ENCODE results near the gene CS. TPM values are rescaled to one million over a fixed set of nuclear protein-coding genes. Genes with fewer than 3 reads are reported as not detected.
A peak's percentile ranks its signal among the peaks of the same experiment; 100 is the strongest.

The CS gene
- total and polyA plus RNA-seq, 2 of the 4 experiments (the other 2 are of a cell fraction), result 139 to 146 TPM

- Histone ChIP-seq H3K23ac (ENCODE audit: low read depth, low read length) (no peak overlapping the region), H2AFZ (replicated peaks; ENCODE audit: low read length, poor library complexity) (no peak overlapping the region), H3K14ac (replicated peaks; ENCODE audit: low read depth, low read length) (no peak overlapping the region), H2AK5ac (ENCODE audit: low read depth, low read length) (no peak overlapping the region), H2BK20ac (ENCODE audit: low read depth, low read length) (no peak overlapping the region), H3K18ac (ENCODE audit: low read depth, low read length) (no peak overlapping the region), H3K36me3 (ENCODE audit: control insufficient read depth, insufficient read depth, low read length) (peaks cover 6% of the 10 kb centered on the region; the same call in 1 of the 2 replicates), H3K9me3 (ENCODE audit: control insufficient read depth, insufficient read depth, low read length) (no peaks in the 10 kb centered on the region), H3K27ac (ENCODE audit: insufficient read depth, low read length) (no peak overlapping the region), H3K56ac (ENCODE audit: extremely low read depth, insufficient read depth, low read length) (no peak overlapping the region), H3K4me2 (ENCODE audit: low read depth, low read length) (no peak overlapping the region), H4K5ac (ENCODE audit: low read depth, low read length) (no peak overlapping the region), H3K79me1 (ENCODE audit: low read depth in 1 of 2, low read length in 2 of 2) (peaks cover 14 to 15% of the 10 kb centered on the region in 2 experiments), H4K8ac (ENCODE audit: low read depth in 2 of 2, low read length in 2 of 2) (no peak overlapping the region), H3K9ac (ENCODE audit: low read depth, low read length) (no peak overlapping the region), H3K27me3 (ENCODE audit: control insufficient read depth, insufficient read depth, low read length) (no peaks in the 10 kb centered on the region), H2BK5ac (ENCODE audit: low read depth, low read length, poor library complexity, severe bottlenecking) (no peak overlapping the region), H3K4me3 (ENCODE audit: insufficient read depth, low read depth, low read length) (no peak overlapping the region), H2AK9ac (replicated peaks; ENCODE audit: low read depth, low read length, poor library complexity) (no peak overlapping the region), H2BK15ac (ENCODE audit: low read depth, low read length) (no peak overlapping the region), H3K4me1 (ENCODE audit: control insufficient read depth, insufficient read depth, low read length) (no peaks in the 10 kb centered on the region; the same call in 1 of the 2 replicates), H3K4ac (ENCODE audit: low read depth, low read length) (no peak overlapping the region), H2BK120ac (ENCODE audit: low read depth, low read length) (no peak overlapping the region), H4K91ac (ENCODE audit: insufficient read depth, low read depth, low read length) (no peak overlapping the region), H3K9me1 (ENCODE audit: insufficient read depth, low read length) (peaks cover 8% of the 10 kb centered on the region), H4K20me1 (ENCODE audit: insufficient read depth, low read length) (no peaks in the 10 kb centered on the region)
- ChIA-PET POLR2A (ENCODE audit: unreplicated experiment) (no interaction called here), CTCF (no interaction called here)
- TSS peak; percentile 95 for BruUV-seq (replicated peaks)
- no peak for TF ChIP-seq CTCF (conservative IDR thresholded peaks at IDR 0.05; ENCODE audit: low read depth, low read length)
- no peak for TF ChIP-seq MXI1 (IDR thresholded peaks at IDR 0.05; ENCODE audit: borderline replicate concordance, low read depth, low read length)
- no peak for TF ChIP-seq RCOR1 (IDR thresholded peaks at IDR 0.05; ENCODE audit: insufficient replicate concordance, low read length)
- no peak for TF ChIP-seq NFE2L2 (IDR thresholded peaks at IDR 0.05; ENCODE audit: low read depth, low read length)
- no peak for TF ChIP-seq RAD21 (IDR thresholded peaks at IDR 0.05; ENCODE audit: low read length)
- TF ChIP-seq RFX5 (IDR thresholded peaks at IDR 0.05; ENCODE audit: low read depth, low read length), result no peak
- no peak for TF ChIP-seq ELK1 (IDR thresholded peaks at IDR 0.05; ENCODE audit: borderline replicate concordance, low read depth, low read length)
- no peak for TF ChIP-seq CHD1 (IDR thresholded peaks at IDR 0.05; ENCODE audit: low read depth, low read length)
- WGBS, 2 experiments (ENCODE audit: extremely low coverage in 2 of 2, insufficient read length in 1 of 2), result no CpG with 5 or more reads among the region's 7 CpGs
- dilution Hi-C loops (cut with HindIII; ENCODE audit: low sequenced_read_pairs, unreplicated experiment), result no loop called here
- DNase-seq (no peak), ATAC-seq (ENCODE audit: low read depth) (no peak)
- in situ Hi-C loops (cut with MboI; ENCODE audit: low sequenced_read_pairs), result no loop called here
- intact Hi-C loops (cut with micrococcal nuclease), result no loop called here
Observed at GRCh38 chr12:56229082-56229481, 71.0 kb downstream of the CS start.
